ENCODE measurements around the gene KIF16B.

Gene KIF16B

DNA sequence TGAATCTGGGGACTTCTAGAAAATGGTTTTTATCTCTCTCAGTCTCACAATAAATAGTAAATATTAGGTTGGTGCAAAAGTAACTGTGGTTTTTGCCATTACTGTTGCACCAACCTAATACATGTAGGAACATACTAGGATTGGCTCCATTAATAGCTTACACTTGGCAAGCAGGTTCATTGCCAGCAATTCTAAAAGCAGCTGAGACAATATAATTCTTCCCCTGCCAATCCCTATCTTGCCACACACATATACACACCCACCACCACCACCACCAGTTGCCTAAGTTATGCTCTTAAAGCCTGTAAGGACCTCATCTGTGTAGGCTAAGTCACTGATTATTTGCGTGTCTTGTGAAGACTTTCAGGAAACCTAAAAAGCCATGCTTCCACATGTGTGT, 145.1 kb downstream of the KIF16B start:
- ChIA-PET POLR2A (interaction anchor here (0.6 kb wide), 1 partner anchor 14 kb away, joined by 3 read pairs; no protein-coding TSS in a partner anchor), CTCF (no interaction called here)
- no peak overlapping the region for H3K27ac ChIP-seq (ENCODE audit: extremely low read depth, low read depth, low read length)
- H3K4me3 ChIP-seq (ENCODE audit: low read depth, low read length): no peak overlapping the region
- H3K9me3 ChIP-seq (ENCODE audit: control insufficient read depth, insufficient read depth, low read depth, low read length): no peaks in the 10 kb centered on the region
- H3K4me1 ChIP-seq (ENCODE audit: control insufficient read depth, insufficient read depth, low read length): no peaks in the 10 kb centered on the region
- TF ChIP-seq ZNF785 (tag by site-specific recombination; IDR thresholded peaks at IDR 0.05) (no peak), MZF1 (tag by site-specific recombination; IDR thresholded peaks at IDR 0.05; ENCODE audit: borderline replicate concordance) (no peak), ZNF155 (tag by site-specific recombination; IDR thresholded peaks at IDR 0.05) (no peak), BCL11A (tag by site-specific recombination; IDR thresholded peaks at IDR 0.05; ENCODE audit: low read depth) (no peak), KLF1 (tag by site-specific recombination; IDR thresholded peaks at IDR 0.05) (no peak), SALL2 (tag by site-specific recombination; IDR thresholded peaks at IDR 0.05; ENCODE audit: borderline replicate concordance) (no peak), TCF7L2 (IDR thresholded peaks at IDR 0.05; ENCODE audit: borderline replicate concordance, low read depth, low read length) (no peak), ZNF416 (tag by site-specific recombination; IDR thresholded peaks at IDR 0.05) (no peak), ZNF626 (tag by site-specific recombination; IDR thresholded peaks at IDR 0.05) (no peak), SCRT1 (tag by site-specific recombination; IDR thresholded peaks at IDR 0.05; ENCODE audit: borderline replicate concordance) (no peak), ZNF324 (tag by site-specific recombination; IDR thresholded peaks at IDR 0.05) (no peak), ZBTB20 (tag by site-specific recombination; IDR thresholded peaks at IDR 0.05) (no peak), SETDB1 (IDR thresholded peaks at IDR 0.05; ENCODE audit: insufficient read length, low read length) (no peak), ZNF585B (tag by site-specific recombination; IDR thresholded peaks at IDR 0.05) (no peak), ZNF146 (tag by site-specific recombination; IDR thresholded peaks at IDR 0.05) (no peak)
- TF ChIP-seq, protein P1, sequence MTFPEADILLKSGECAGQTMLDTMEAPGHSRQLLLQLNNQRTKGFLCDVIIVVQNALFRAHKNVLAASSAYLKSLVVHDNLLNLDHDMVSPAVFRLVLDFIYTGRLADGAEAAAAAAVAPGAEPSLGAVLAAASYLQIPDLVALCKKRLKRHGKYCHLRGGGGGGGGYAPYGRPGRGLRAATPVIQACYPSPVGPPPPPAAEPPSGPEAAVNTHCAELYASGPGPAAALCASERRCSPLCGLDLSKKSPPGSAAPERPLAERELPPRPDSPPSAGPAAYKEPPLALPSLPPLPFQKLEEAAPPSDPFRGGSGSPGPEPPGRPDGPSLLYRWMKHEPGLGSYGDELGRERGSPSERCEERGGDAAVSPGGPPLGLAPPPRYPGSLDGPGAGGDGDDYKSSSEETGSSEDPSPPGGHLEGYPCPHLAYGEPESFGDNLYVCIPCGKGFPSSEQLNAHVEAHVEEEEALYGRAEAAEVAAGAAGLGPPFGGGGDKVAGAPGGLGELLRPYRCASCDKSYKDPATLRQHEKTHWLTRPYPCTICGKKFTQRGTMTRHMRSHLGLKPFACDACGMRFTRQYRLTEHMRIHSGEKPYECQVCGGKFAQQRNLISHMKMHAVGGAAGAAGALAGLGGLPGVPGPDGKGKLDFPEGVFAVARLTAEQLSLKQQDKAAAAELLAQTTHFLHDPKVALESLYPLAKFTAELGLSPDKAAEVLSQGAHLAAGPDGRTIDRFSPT (tag by site-specific recombination; IDR thresholded peaks at IDR 0.05): no peak
- TF ChIP-seq, protein P2, sequence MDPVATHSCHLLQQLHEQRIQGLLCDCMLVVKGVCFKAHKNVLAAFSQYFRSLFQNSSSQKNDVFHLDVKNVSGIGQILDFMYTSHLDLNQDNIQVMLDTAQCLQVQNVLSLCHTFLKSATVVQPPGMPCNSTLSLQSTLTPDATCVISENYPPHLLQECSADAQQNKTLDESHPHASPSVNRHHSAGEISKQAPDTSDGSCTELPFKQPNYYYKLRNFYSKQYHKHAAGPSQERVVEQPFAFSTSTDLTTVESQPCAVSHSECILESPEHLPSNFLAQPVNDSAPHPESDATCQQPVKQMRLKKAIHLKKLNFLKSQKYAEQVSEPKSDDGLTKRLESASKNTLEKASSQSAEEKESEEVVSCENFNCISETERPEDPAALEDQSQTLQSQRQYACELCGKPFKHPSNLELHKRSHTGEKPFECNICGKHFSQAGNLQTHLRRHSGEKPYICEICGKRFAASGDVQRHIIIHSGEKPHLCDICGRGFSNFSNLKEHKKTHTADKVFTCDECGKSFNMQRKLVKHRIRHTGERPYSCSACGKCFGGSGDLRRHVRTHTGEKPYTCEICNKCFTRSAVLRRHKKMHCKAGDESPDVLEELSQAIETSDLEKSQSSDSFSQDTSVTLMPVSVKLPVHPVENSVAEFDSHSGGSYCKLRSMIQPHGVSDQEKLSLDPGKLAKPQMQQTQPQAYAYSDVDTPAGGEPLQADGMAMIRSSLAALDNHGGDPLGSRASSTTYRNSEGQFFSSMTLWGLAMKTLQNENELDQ (tag by site-specific recombination; IDR thresholded peaks at IDR 0.05; ENCODE audit: low read depth): no peak
- TF ChIP-seq, protein P3, sequence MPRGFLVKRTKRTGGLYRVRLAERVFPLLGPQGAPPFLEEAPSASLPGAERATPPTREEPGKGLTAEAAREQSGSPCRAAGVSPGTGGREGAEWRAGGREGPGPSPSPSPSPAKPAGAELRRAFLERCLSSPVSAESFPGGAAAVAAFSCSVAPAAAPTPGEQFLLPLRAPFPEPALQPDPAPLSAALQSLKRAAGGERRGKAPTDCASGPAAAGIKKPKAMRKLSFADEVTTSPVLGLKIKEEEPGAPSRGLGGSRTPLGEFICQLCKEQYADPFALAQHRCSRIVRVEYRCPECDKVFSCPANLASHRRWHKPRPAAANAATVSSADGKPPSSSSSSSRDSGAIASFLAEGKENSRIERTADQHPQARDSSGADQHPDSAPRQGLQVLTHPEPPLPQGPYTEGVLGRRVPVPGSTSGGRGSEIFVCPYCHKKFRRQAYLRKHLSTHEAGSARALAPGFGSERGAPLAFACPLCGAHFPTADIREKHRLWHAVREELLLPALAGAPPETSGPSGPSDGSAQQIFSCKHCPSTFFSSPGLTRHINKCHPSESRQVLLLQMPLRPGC (tag by site-specific recombination; IDR thresholded peaks at IDR 0.05): no peak
- TF ChIP-seq, protein P4, sequence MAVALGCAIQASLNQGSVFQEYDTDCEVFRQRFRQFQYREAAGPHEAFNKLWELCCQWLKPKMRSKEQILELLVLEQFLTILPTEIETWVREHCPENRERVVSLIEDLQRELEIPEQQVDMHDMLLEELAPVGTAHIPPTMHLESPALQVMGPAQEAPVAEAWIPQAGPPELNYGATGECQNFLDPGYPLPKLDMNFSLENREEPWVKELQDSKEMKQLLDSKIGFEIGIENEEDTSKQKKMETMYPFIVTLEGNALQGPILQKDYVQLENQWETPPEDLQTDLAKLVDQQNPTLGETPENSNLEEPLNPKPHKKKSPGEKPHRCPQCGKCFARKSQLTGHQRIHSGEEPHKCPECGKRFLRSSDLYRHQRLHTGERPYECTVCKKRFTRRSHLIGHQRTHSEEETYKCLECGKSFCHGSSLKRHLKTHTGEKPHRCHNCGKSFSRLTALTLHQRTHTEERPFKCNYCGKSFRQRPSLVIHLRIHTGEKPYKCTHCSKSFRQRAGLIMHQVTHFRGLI (tag by site-specific recombination; IDR thresholded peaks at IDR 0.05): no peak
- peaks cover 0 to 41% of the 10 kb centered on the region in 2 experiments; a peak in 1 of 3 replicates for H3K36me3 ChIP-seq (ENCODE audit: control insufficient read depth in 2 of 2, insufficient read depth in 1 of 2, low read length in 2 of 2)

Data from HEK293 (cell line).